GM19452 (cell line): ENCODE measurements around the gene SLC9A9.

Source experiments
- ATAC-seq: cut with Tn5 transposase; IDR thresholded peaks from one replicate; pipeline ENCODE4 v1.9.1; 2021; ENCODE audit not compliant: unreplicated experiment

The SLC9A9 gene

GRCh38 chr3:143236226-143236964 lies 611.9 kb downstream of the SLC9A9 start:
- no peak for ATAC-seq

- ATAC-seq: no peak
These were observed 612.6 kb downstream of the SLC9A9 start for GRCh38 chr3:143235614-143236204.

GRCh38 chr3:143234526-143234925 lies 613.7 kb downstream of the SLC9A9 start:
- no peak for ATAC-seq

- ATAC-seq: no peak
These were observed 615.3 kb downstream of the SLC9A9 start for GRCh38 chr3:143232981-143233380.

- ATAC-seq: no peak
These were observed 619.9 kb downstream of the SLC9A9 start for GRCh38 chr3:143228405-143228804.

- ATAC-seq: no peak
These were observed 621.5 kb downstream of the SLC9A9 start for GRCh38 chr3:143226678-143227291.

- no peak for ATAC-seq
These were observed 623.6 kb downstream of the SLC9A9 start for GRCh38 chr3:143224716-143225115.

GRCh38 chr3:143222981-143223380 lies 625.3 kb downstream of the SLC9A9 start:
- no peak for ATAC-seq

- ATAC-seq: no peak
These were observed 625.8 kb downstream of the SLC9A9 start for GRCh38 chr3:143222505-143222904.

- no peak for ATAC-seq
These were observed 626.8 kb downstream of the SLC9A9 start for GRCh38 chr3:143221446-143221845.

- ATAC-seq: no peak
These were observed 627.5 kb downstream of the SLC9A9 start for GRCh38 chr3:143220741-143221140.

- ATAC-seq: no peak
These were observed 630.0 kb downstream of the SLC9A9 start for GRCh38 chr3:143218166-143218835.

- no peak for ATAC-seq
These were observed 631.0 kb downstream of the SLC9A9 start for GRCh38 chr3:143217283-143217682.

GRCh38 chr3:143216709-143217182 lies 631.5 kb downstream of the SLC9A9 start:
- no peak for ATAC-seq
